Measurements from ENCODE around the gene ARSG.

Gene ARSG

GRCh38 chr17:68422821-68423220 is 131.5 kb downstream of the ARSG start:
- no peak for TF ChIP-seq CTCF (IDR thresholded peaks at IDR 0.05; ENCODE audit: control insufficient read depth, insufficient read depth, low read depth, low read length, missing control alignments)
- no peak overlapping the region for H3K4me3 ChIP-seq (ENCODE audit: control insufficient read depth, low read depth, low read length)
- no peak for DNase-seq (ENCODE audit: low read depth)

DNA sequence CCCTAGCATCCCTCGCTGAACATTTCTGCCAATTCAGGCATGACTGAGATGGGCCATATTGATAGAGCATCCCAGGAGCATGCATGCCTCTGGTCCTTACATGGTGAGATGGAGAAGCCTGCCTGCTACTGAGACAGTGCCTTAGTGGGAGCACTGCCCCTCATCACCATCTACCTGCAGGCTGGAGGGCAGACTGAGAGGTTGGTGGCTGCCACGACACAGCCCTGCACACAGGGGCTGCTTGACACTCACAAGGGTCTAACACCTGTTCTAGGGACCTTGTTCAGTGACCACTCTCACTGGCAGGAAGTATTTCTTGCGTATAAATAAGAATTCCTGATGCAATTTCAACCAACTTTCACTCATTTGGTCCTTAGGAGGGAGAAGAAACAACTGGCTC is 132.0 kb downstream of the ARSG start:
- no peak overlapping the region for H3K4me3 ChIP-seq (ENCODE audit: control insufficient read depth, low read depth, low read length)
- no peak for DNase-seq (ENCODE audit: low read depth)
- TF ChIP-seq CTCF (IDR thresholded peaks at IDR 0.05; ENCODE audit: control insufficient read depth, insufficient read depth, low read depth, low read length, missing control alignments): no peak

GRCh38 chr17:68424203-68424602 is 132.9 kb downstream of the ARSG start:
- DNase-seq (ENCODE audit: low read depth): no peak
- TF ChIP-seq CTCF (IDR thresholded peaks at IDR 0.05; ENCODE audit: control insufficient read depth, insufficient read depth, low read depth, low read length, missing control alignments): no peak
- no peak overlapping the region for H3K4me3 ChIP-seq (ENCODE audit: control insufficient read depth, low read depth, low read length)

DNA sequence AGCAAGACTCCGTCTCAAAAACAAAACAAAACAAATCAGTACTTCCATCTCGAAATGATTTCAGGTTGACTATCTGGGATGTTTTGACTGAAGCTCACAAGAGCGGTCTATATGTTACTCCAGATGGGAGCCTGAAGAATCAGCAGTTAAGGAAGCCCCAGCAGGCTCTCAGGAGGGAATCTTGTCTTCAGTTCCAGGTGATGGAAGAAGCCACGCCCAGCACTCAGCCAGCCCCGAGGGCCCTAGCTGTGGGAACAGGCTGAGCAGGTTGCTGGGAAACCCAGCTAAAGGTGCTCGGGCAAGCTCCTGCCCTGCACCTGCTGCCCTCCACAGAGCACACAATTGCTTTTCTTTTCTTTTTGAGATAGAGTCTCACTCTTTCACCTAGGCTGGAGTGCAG is 133.6 kb downstream of the ARSG start:
- H3K4me3 ChIP-seq (ENCODE audit: control insufficient read depth, low read depth, low read length): no peak overlapping the region
- no peak for TF ChIP-seq CTCF (IDR thresholded peaks at IDR 0.05; ENCODE audit: control insufficient read depth, insufficient read depth, low read depth, low read length, missing control alignments)
- no peak for DNase-seq (ENCODE audit: low read depth)

GRCh38 chr17:68425979-68426378 is 134.7 kb downstream of the ARSG start:
- no peak for TF ChIP-seq CTCF (IDR thresholded peaks at IDR 0.05; ENCODE audit: control insufficient read depth, insufficient read depth, low read depth, low read length, missing control alignments)
- no peak for DNase-seq (ENCODE audit: low read depth)
- H3K4me3 ChIP-seq (ENCODE audit: control insufficient read depth, low read depth, low read length): no peak overlapping the region

DNA sequence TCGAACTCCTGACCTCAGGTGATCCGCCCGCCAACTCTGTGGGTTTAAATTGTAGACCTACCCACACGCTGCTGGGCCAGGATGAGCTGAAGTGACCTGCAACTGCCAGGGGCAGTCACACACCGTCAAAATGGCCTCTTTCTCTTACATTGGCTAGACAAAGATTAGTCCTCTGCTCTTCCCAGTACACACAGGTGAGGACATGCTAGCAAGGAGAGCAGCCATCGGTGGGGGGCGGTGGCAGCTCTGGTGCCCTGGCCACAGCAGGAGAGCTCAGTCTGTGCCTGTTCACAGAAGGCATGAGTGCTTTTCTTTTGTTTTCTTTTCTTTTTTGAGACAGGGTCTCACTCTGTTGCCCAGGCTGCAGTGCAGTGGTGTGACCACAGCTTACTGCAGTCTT is 136.3 kb downstream of the ARSG start:
- H3K4me3 ChIP-seq (ENCODE audit: control insufficient read depth, low read depth, low read length): no peak overlapping the region
- TF ChIP-seq CTCF (IDR thresholded peaks at IDR 0.05; ENCODE audit: control insufficient read depth, insufficient read depth, low read depth, low read length, missing control alignments): no peak
- no peak for DNase-seq (ENCODE audit: low read depth)

Data from AG09309 (cell line).